ENCODE measurements around the gene TTC39C.

GRCh38 chr18:24157855-24158254, 143.3 kb downstream of the TTC39C start:
- TF ChIP-seq CTCF (IDR thresholded peaks at IDR 0.05) (no peak), POLR2A (IDR thresholded peaks at IDR 0.05) (no peak)

Measured in breast epithelium (tissue), 3 donors.